Endothelial cell (in vitro differentiated cells): ENCODE data around the gene NPIPB6. TPM values are rescaled to one million over a fixed set of nuclear protein-coding genes. Genes with fewer than 3 reads are reported as not detected.
A peak's percentile ranks its signal among the peaks of the same experiment; 100 is the strongest.

Experiments
- DNase-seq: peaks from one replicate; pipeline ENCODE4 v3.0.0; 2021; ENCODE audit warnings: low spot score
- H3K27ac Mint-ChIP-seq: one replicate; pipeline ENCODE4 v1.8.0; 2021; ENCODE audit warnings: mixed read lengths, inconsistent platforms; ENCODE audit not compliant: unreplicated experiment
- H3K27me3 Mint-ChIP-seq: one replicate; pipeline ENCODE4 v1.8.0; 2021; ENCODE audit warnings: mild to moderate bottlenecking, moderate library complexity, mixed read lengths, inconsistent platforms; ENCODE audit not compliant: unreplicated experiment
- H3K36me3 Mint-ChIP-seq: one replicate; pipeline ENCODE4 v1.8.0; 2021; ENCODE audit warnings: mild to moderate bottlenecking, low read depth, mixed read lengths, inconsistent platforms; ENCODE audit not compliant: unreplicated experiment
- H3K4me1 Mint-ChIP-seq: one replicate; pipeline ENCODE4 v1.8.0; 2021; ENCODE audit warnings: mild to moderate bottlenecking, mixed read lengths, inconsistent platforms; ENCODE audit not compliant: unreplicated experiment
- H3K4me3 Mint-ChIP-seq: one replicate; pipeline ENCODE4 v1.8.0; 2021; ENCODE audit warnings: mild to moderate bottlenecking, mixed read lengths, inconsistent platforms; ENCODE audit not compliant: unreplicated experiment
- H3K9me3 Mint-ChIP-seq: one replicate; pipeline ENCODE4 v1.8.0; 2021; ENCODE audit warnings: mixed read lengths, inconsistent platforms; ENCODE audit not compliant: unreplicated experiment
- CTCF ChIP-seq: fragments of 200-600 bp; sonication (generic); IDR thresholded peaks from one replicate; pipeline ENCODE4 v1.5.0; 2021; ENCODE audit warnings: antibody characterized with exemption; ENCODE audit not compliant: unreplicated experiment
- total RNA-seq: library from RNA; stranded (reverse); fragmentation: NEBNext Ultra II Directional; extraction: Animal tissue kit (Norgen Biotek cat#: 25700); gene quantifications from one replicate; pipeline ENCODE4 v1.2.1, GENCODE V29; 2021; ENCODE audit not compliant: unreplicated experiment

NPIPB6 gene
- total RNA-seq, 1 donor from 2014 or later = 1.5 TPM

- peaks cover 4% of the 10 kb centered on the region for H3K27me3 Mint-ChIP-seq
- H3K4me3 Mint-ChIP-seq = no peak overlapping the region
- no peak for TF ChIP-seq CTCF
- no peak for DNase-seq
- H3K4me1 Mint-ChIP-seq = peaks cover 3% of the 10 kb centered on the region
- H3K27ac Mint-ChIP-seq = no peak overlapping the region
- H3K9me3 Mint-ChIP-seq = no peaks in the 10 kb centered on the region
- peaks cover 4% of the 10 kb centered on the region for H3K36me3 Mint-ChIP-seq
Observed at GRCh38 chr16:28309811-28310311, 53.4 kb downstream of the NPIPB6 start.

- Mint-ChIP-seq H3K36me3 (peaks cover 4% of the 10 kb centered on the region), H3K9me3 (no peaks in the 10 kb centered on the region), H3K27ac (no peak overlapping the region), H3K4me3 (peak overlapping the region; percentile 50), H3K27me3 (peaks cover 4% of the 10 kb centered on the region), H3K4me1 (peaks cover 3% of the 10 kb centered on the region)
- no peak for DNase-seq
- no peak for TF ChIP-seq CTCF
Observed at GRCh38 chr16:28308794-28309584, 54.3 kb downstream of the NPIPB6 start.

DNA sequence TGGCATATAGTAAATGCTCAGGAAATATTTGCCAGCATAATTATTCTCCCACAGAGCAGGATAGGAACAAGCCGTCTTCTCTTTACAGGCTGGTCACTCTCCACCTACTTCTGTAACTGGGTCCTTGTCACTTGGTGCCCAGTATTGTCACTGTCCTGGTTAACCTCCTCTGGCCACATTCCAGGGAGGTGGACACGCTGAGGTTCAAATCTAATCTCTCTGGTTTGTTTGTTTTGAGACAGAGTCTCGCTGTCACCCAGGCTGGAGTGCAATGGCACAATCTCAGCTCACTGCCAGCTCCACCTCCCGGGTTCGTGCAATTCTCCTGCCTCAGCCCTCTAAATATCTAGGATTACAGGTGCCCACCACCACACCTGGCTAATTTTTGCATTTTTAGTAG lies 55.4 kb downstream of the NPIPB6 start:
- TF ChIP-seq CTCF = no peak
- peaks cover 3% of the 10 kb centered on the region for H3K4me1 Mint-ChIP-seq
- no peak overlapping the region for H3K4me3 Mint-ChIP-seq
- H3K9me3 Mint-ChIP-seq = no peaks in the 10 kb centered on the region
- DNase-seq = no peak
- H3K36me3 Mint-ChIP-seq = peaks cover 4% of the 10 kb centered on the region
- H3K27me3 Mint-ChIP-seq = peaks cover 4% of the 10 kb centered on the region
- H3K27ac Mint-ChIP-seq = no peak overlapping the region

DNA sequence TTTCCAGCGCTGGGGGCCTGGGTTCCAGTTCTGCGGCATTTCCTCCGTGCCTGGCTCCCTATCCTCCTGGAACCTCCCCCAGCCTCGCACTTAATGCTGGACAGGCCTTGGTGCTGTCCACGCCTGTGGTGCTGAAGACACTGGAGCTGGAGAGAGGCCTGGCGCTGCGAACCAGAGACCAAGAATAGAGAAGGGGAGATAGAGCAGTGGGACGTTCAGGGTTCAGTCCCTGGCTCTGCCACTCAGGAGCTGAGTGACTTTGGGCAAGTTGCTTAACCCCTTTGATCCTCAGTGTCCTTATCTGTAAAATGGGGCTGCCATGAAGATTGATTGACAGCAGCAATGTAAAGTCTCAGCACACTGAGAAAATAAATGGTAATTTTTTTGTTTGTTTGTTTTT lies 59.1 kb downstream of the NPIPB6 start:
- Mint-ChIP-seq H3K9me3 (no peaks in the 10 kb centered on the region), H3K4me3 (no peak overlapping the region), H3K36me3 (peaks cover 6% of the 10 kb centered on the region), H3K4me1 (no peaks in the 10 kb centered on the region), H3K27me3 (peaks cover 2% of the 10 kb centered on the region), H3K27ac (no peak overlapping the region)
- no peak for TF ChIP-seq CTCF
- DNase-seq = peak; percentile 57

DNA sequence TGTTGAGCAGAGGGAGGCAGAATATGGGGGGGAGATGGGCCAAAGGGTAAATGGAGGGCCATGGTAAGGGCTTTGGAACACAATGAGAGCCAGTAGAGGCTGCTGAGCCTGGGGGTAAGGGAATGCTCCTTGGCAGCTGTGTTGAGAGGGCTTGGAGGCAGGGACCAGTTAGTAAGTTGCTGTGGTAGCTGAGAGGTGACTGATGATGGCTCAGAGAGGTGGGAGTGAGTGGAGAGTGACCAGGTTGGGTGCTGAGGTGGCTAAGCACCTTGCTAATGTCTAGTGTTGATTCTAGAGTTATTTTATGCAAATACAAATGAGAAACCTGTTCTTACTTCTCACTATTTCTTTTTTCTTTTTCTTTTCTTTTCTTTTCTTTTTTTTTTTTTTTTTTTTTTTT lies 60.2 kb downstream of the NPIPB6 start:
- Mint-ChIP-seq H3K4me3 (no peak overlapping the region), H3K36me3 (peaks cover 3% of the 10 kb centered on the region), H3K27me3 (peaks cover 4% of the 10 kb centered on the region), H3K9me3 (no peaks in the 10 kb centered on the region), H3K4me1 (no peaks in the 10 kb centered on the region), H3K27ac (no peak overlapping the region)
- no peak for TF ChIP-seq CTCF
- DNase-seq = no peak
